COLO668 (cell line): ENCODE results near the gene H3-3A.

Source experiments
- DNase-seq: peaks from one replicate; lab custom pipeline; 2025; ENCODE audit not compliant: unreplicated experiment; lab: John Stamatoyannopoulos, UW

H3-3A gene

DNA sequence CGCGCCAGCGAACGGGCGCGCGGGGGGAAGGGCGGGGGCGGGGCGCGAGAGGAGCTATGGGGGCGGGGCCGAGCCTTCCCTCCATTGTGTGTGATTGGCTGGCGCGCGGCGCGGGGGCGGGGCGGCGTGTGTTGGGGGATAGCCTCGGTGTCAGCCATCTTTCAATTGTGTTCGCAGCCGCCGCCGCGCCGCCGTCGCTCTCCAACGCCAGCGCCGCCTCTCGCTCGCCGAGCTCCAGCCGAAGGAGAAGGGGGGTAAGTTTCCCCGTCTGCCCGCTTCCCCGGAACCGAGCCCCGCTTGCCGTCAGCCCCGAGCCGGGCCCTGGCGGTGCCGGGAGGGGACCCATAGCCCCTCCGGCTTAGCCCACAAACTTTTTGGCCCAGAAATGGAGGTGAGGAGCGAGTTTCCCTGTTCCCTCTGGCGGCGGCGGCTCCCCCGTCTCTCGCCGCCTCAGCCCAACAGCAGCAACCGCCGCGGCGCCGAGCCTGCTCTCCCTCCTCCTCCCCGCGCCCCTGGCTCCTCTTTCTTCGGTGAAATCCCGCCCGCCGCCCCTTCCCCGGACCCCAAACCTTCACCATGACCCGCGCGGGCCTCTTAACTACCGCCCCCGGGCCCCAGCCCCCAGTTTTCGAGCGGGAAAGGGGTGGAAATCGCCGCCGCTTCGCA, at the start of gene H3-3A:
Gene H3-3A (plus strand): TSS at position 159 of the 666 bp plus-strand sequence. CDS start 1,636 bp downstream, outside the sequence.
- peak; percentile 99 for DNase-seq

GRCh38 chr1:226017070-226017469, 45.4 kb upstream of the H3-3A start:
- no peak for DNase-seq

GRCh38 chr1:226019572-226019971, 42.9 kb upstream of the H3-3A start:
- DNase-seq, result no peak

DNA sequence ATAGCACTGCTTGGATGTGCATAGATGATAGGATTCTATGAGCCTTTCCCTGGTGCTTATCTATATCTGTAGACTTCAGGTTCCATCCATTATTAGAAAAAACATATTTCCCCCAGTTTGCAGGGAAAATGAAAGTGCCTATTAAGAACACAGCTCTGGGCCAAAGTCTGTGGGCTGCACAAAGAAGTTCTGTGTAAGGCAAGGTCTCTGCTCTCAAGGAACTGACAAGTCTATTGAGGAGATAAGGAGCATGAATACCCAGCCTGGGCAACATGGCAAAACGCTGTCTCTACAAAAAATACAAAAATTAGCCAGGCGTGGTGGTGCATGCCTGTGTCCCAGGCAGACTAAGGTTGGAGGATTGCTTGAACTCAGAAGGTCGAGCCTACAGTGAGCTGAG, 41.1 kb upstream of the H3-3A start:
- no peak for DNase-seq

GRCh38 chr1:226021801-226022200, 40.7 kb upstream of the H3-3A start:
- no peak for DNase-seq

- DNase-seq, result no peak
These were observed 38.8 kb upstream of the H3-3A start for GRCh38 chr1:226023735-226024134.

GRCh38 chr1:226026833-226027232, 35.7 kb upstream of the H3-3A start:
- no peak for DNase-seq

GRCh38 chr1:226027538-226028217, 34.8 kb upstream of the H3-3A start:
- DNase-seq, result peak; percentile 43

DNA sequence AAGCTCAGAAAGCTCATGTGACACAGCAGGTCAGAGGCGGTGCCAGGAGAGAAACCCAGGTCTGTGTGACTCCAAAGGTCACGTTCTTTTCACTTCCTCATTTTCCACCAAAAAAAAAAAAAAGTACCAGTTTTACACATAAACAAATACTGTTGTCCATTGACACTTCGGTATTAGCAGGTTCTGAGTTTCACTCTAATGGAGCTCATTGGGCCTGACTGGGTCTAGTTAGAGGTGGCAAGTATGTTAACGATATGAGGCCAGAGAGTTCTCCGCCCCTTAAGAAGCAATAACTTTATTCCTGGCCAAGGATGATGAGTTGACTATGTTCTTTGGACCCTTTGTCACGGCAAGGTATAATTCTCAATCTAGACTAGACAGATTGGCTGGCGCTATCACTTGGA, 33.4 kb upstream of the H3-3A start:
- no peak for DNase-seq

GRCh38 chr1:226029568-226030225, 32.8 kb upstream of the H3-3A start:
- no peak for DNase-seq

- DNase-seq, result no peak
These were observed 28.9 kb upstream of the H3-3A start for GRCh38 chr1:226033582-226033981.

GRCh38 chr1:226033991-226034390, 28.5 kb upstream of the H3-3A start:
- no peak for DNase-seq

DNA sequence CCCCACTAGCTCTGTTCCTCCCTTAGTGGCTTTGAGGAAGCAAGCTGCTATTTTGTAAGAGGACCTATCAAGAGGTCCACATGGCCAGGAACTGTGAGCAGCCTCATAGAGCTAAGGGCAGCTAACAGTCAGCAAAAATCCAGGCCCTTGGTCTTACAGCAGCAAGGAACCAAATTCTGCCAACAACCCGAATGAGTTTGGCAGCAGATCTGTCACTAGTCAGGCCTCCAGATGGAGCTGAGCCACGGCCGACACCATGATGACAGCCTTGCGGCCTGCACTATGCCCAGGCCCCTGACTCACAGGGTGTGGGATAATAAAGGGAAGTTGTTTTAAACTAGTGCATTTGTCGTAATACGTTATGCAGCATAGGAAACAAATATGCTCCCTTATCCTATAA, 28.0 kb upstream of the H3-3A start:
- DNase-seq, result no peak

- DNase-seq, result no peak
These were observed 26.6 kb upstream of the H3-3A start for GRCh38 chr1:226035915-226036314.

DNA sequence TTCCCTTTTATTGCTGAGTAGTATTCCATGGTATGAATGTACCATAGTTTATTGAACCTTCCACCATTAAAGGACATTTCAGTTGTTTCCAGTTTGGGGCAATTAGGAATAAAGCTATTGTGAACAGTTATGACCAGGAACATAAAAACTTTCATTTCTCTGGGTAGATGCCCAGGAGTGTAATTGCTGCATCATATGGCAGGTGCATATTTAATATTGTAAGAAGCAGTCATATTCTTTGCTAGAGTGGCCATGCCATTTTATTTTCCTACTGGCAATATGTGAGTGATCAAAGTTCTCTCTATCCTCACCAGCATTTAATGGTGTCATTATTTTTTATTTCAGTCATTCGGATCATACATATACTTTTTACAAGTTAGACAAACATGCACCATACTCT, 23.9 kb upstream of the H3-3A start:
- no peak for DNase-seq

DNA sequence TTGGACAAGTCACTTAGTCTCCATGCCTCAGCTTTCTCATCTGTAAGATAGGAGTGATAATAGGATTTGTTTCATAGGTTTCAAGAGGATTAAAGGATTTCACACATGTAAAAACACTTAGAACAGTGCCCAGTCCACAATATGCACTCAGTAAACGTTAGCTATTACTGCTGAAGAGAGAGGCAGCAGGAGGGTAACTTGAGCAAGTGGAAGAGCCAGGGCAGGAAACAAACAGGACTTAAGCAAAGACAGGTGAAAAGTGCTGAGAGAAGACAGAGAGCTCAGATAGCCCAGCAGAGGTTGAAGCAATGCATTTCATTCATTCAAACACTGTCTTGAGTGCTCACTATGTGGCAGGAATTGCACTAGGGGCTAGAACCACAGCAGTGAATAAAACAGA, 21.1 kb upstream of the H3-3A start:
- DNase-seq, result no peak

GRCh38 chr1:226044514-226045101, 17.9 kb upstream of the H3-3A start:
- no peak for DNase-seq

DNA sequence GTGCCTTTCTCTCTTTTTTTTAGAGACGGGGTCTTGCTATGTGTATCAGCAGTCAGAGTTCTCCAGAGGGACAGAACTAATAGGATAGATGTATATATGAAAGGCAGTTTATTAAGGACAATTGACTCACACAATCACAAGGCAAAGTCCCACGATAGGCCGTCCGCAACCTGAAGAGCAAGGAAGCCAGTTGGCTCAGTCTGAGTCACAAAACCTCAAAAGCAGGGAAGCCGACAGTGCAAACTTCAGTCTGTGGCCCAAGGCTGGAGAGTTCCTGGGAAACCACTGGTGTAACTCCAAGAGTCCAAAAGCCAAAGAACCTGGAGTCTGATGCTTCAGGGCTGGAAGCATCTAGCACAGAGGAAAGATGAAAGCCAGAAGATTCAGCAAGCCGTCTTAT, 16.3 kb upstream of the H3-3A start:
- DNase-seq, result no peak

DNA sequence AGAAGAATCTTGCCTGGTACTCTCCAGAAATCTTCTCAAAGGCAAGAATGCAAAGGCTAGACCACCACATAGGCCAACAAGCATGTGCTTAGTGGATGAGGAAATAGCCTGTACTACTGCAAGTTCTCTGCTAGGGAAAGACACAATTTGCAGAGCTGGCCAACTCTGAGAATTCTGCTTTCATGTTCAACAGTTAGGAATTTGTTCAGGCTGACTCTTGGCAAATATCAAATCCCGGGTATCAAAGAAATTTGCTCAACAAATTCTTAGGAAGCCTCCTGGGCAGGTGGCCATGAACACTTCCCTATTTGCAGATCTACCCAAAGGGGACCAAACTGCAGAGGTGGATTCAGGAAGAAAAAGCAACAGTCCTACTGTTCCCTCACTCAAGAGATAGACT, 15.0 kb upstream of the H3-3A start:
- DNase-seq, result no peak

- DNase-seq, result no peak
These were observed 13.6 kb upstream of the H3-3A start for GRCh38 chr1:226048886-226049285.

DNA sequence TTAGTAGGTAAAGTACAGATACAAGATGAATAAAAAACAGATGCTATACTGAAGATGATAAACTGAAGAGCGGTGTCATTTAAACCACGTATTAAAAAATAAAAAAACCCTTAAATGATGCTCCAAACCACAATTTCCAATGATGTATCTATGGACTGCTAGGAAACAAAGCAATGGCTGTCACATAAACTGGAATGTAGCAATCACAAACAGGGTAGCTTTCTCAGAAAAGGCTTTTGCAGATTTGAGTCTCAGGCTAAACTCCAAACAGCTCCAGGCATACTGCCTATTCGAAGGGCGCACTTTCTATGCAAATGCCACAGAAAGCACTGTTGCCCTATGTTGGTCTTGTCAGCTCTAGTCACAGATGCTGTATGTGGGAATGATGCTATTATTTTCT, 12.4 kb upstream of the H3-3A start:
- DNase-seq, result no peak

DNA sequence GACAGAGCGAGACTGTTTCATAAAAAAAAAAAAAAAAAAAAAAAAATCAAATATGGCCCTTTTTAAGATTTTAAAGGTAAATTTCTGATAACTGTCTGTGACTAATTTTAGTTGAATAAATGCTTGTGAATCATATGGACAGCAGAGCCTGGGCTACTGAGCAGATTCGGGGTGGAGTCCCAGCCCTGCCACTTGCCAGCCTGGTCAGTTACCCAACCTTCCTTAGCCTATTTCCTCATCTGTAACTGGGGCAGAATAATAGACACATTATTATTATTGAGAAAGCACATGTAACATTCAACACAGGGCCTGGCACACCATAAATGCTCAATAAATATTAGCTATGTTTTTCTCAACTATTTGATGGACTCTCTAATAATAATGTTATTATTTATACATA, 11.2 kb upstream of the H3-3A start:
- no peak for DNase-seq
